ENCODE data around the gene SLC39A2. TPM values are rescaled to one million over a fixed set of nuclear protein-coding genes. Genes with fewer than 3 reads are reported as not detected.
A peak's percentile ranks its signal among the peaks of the same experiment; 100 is the strongest.

The SLC39A2 gene
- total and polyA plus RNA-seq, 9 of the 15 experiments (the other 6 are each of a cell fraction or from before 2014, with no cell fraction given), result 0.06 to 0.09 TPM; not detected in 7

DNA sequence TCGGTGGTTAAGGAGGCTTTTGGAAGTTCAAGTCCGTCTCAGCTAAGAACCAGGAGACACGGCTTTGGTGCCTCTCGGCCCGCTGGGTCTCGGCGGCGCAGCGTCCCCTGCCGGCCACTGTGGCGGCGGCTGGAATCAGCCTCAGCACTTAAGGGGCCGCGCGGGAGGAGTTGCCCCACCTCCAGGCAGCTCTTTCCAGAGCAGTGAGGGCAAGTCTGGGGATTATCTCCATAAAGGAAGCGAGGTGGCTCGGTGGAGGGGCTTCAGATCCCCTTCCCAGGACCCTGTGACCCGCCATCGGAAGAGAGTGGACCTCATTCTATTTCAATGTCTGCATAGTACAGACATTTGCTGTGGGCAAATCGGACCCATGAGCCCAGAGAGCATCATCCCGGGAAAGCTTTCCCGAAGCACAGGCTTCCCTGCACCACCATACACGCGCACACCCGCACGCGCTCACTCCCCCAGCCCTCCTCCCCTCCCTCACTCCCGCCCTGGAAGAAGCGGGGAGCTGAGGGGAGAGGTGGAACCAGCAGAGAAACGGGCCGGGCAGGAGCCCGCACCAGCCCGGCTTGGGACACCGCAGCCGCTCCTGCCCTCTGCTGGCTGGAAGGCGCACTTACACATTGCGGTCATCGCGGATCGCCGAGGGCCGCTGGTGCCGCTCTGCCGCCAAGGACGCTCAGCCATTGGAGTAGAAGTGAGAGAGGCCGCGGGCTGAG lies 27.9 kb upstream of the SLC39A2 start (continued):
- TF ChIP-seq, protein P1, sequence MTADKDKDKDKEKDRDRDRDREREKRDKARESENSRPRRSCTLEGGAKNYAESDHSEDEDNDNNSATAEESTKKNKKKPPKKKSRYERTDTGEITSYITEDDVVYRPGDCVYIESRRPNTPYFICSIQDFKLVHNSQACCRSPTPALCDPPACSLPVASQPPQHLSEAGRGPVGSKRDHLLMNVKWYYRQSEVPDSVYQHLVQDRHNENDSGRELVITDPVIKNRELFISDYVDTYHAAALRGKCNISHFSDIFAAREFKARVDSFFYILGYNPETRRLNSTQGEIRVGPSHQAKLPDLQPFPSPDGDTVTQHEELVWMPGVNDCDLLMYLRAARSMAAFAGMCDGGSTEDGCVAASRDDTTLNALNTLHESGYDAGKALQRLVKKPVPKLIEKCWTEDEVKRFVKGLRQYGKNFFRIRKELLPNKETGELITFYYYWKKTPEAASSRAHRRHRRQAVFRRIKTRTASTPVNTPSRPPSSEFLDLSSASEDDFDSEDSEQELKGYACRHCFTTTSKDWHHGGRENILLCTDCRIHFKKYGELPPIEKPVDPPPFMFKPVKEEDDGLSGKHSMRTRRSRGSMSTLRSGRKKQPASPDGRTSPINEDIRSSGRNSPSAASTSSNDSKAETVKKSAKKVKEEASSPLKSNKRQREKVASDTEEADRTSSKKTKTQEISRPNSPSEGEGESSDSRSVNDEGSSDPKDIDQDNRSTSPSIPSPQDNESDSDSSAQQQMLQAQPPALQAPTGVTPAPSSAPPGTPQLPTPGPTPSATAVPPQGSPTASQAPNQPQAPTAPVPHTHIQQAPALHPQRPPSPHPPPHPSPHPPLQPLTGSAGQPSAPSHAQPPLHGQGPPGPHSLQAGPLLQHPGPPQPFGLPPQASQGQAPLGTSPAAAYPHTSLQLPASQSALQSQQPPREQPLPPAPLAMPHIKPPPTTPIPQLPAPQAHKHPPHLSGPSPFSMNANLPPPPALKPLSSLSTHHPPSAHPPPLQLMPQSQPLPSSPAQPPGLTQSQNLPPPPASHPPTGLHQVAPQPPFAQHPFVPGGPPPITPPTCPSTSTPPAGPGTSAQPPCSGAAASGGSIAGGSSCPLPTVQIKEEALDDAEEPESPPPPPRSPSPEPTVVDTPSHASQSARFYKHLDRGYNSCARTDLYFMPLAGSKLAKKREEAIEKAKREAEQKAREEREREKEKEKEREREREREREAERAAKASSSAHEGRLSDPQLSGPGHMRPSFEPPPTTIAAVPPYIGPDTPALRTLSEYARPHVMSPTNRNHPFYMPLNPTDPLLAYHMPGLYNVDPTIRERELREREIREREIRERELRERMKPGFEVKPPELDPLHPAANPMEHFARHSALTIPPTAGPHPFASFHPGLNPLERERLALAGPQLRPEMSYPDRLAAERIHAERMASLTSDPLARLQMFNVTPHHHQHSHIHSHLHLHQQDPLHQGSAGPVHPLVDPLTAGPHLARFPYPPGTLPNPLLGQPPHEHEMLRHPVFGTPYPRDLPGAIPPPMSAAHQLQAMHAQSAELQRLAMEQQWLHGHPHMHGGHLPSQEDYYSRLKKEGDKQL (CRISPR knock-in tag; IDR thresholded peaks at IDR 0.05; ENCODE audit: borderline replicate concordance), result no peak
- TF ChIP-seq ZSCAN32 (CRISPR knock-in tag; IDR thresholded peaks at IDR 0.05) (no peak), RB1 (IDR thresholded peaks at IDR 0.05; ENCODE audit: low read depth) (peak; percentile 66), ZNF274 (IDR thresholded peaks at IDR 0.05; ENCODE audit: borderline replicate concordance, low read depth, low read length) (no peak), TCF3 (CRISPR knock-in tag; IDR thresholded peaks at IDR 0.05) (no peak)
- TF ChIP-seq, protein P2, sequence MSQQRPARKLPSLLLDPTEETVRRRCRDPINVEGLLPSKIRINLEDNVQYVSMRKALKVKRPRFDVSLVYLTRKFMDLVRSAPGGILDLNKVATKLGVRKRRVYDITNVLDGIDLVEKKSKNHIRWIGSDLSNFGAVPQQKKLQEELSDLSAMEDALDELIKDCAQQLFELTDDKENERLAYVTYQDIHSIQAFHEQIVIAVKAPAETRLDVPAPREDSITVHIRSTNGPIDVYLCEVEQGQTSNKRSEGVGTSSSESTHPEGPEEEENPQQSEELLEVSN (IDR thresholded peaks at IDR 0.05; ENCODE audit: borderline replicate concordance in 1 of 2, extremely low read depth in 1 of 2, insufficient read depth in 1 of 2, insufficient read length in 1 of 2, low read depth in 1 of 2, low read length in 1 of 2, poor library complexity in 1 of 2, severe bottlenecking in 1 of 2), result peak in 1 of 2 experiments; percentile 54
- TF ChIP-seq, protein P3, sequence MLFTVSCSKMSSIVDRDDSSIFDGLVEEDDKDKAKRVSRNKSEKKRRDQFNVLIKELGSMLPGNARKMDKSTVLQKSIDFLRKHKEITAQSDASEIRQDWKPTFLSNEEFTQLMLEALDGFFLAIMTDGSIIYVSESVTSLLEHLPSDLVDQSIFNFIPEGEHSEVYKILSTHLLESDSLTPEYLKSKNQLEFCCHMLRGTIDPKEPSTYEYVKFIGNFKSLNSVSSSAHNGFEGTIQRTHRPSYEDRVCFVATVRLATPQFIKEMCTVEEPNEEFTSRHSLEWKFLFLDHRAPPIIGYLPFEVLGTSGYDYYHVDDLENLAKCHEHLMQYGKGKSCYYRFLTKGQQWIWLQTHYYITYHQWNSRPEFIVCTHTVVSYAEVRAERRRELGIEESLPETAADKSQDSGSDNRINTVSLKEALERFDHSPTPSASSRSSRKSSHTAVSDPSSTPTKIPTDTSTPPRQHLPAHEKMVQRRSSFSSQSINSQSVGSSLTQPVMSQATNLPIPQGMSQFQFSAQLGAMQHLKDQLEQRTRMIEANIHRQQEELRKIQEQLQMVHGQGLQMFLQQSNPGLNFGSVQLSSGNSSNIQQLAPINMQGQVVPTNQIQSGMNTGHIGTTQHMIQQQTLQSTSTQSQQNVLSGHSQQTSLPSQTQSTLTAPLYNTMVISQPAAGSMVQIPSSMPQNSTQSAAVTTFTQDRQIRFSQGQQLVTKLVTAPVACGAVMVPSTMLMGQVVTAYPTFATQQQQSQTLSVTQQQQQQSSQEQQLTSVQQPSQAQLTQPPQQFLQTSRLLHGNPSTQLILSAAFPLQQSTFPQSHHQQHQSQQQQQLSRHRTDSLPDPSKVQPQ (CRISPR knock-in tag; IDR thresholded peaks at IDR 0.05; ENCODE audit: borderline replicate concordance), result no peak

Data from K562 (cell line).